NCI-H748 treated with DMSO at 0.1 percent for 48 hours (cell line): Measurements from ENCODE around the gene ALB.

Experiments used
- DNase-seq: peaks from one replicate; lab custom pipeline; 2025; lab: John Stamatoyannopoulos, UW

ALB gene

GRCh38 chr4:73409012-73409862 is 5.2 kb downstream of the ALB start:
- DNase-seq = no peak

GRCh38 chr4:73409978-73410548 is 6.0 kb downstream of the ALB start:
- DNase-seq = no peak

- DNase-seq = no peak
These were observed 7.0 kb downstream of the ALB start for GRCh38 chr4:73410916-73411730.

GRCh38 chr4:73411731-73412414 is 7.8 kb downstream of the ALB start:
- DNase-seq = no peak

- DNase-seq = no peak
These were observed 9.2 kb downstream of the ALB start for GRCh38 chr4:73413294-73413755.

- no peak for DNase-seq
These were observed 10.8 kb downstream of the ALB start for GRCh38 chr4:73414936-73415271.

GRCh38 chr4:73415807-73416238 is 11.7 kb downstream of the ALB start:
- no peak for DNase-seq

GRCh38 chr4:73416423-73417087 is 12.5 kb downstream of the ALB start:
- DNase-seq = no peak

- no peak for DNase-seq
These were observed 13.3 kb downstream of the ALB start for GRCh38 chr4:73417342-73417741.

GRCh38 chr4:73417973-73418372 is 13.9 kb downstream of the ALB start:
- no peak for DNase-seq

- DNase-seq = no peak
These were observed 14.6 kb downstream of the ALB start for GRCh38 chr4:73418677-73419076.

- DNase-seq = no peak
These were observed 15.3 kb downstream of the ALB start for GRCh38 chr4:73419106-73420038.

GRCh38 chr4:73420615-73421014 is 16.5 kb downstream of the ALB start:
- no peak for DNase-seq

GRCh38 chr4:73421708-73422457 is 17.8 kb downstream of the ALB start:
- no peak for DNase-seq

GRCh38 chr4:73422458-73422752 is 18.3 kb downstream of the ALB start:
- DNase-seq = no peak

GRCh38 chr4:73423184-73423583 is 19.1 kb downstream of the ALB start:
- no peak for DNase-seq

GRCh38 chr4:73426666-73427065 is 22.6 kb downstream of the ALB start:
- DNase-seq = no peak

GRCh38 chr4:73429118-73429517 is 25.0 kb downstream of the ALB start:
- DNase-seq = no peak

- DNase-seq = no peak
These were observed 25.9 kb downstream of the ALB start for GRCh38 chr4:73429826-73430587.
